H1 (cell line): Measurements from ENCODE around the gene ST3GAL3. TPM values are rescaled to one million over a fixed set of nuclear protein-coding genes. Genes with fewer than 3 reads are reported as not detected.

Source experiments
- HDAC2 ChIP-seq, 2 experiments: fragments of 300-600 bp in 1 of 2; sonication (generic) in 1 of 2; IDR thresholded peaks; 2 replicates each; pipeline ENCODE4 v1.6.1; 2011 to 2012; ENCODE audit warnings: low read depth in 2 of 2, low read length in 2 of 2, mild to moderate bottlenecking in 2 of 2, moderate library complexity in 2 of 2, borderline replicate concordance in 1 of 2, inconsistent platforms in 1 of 2
- MAX ChIP-seq: IDR thresholded peaks from 2 replicates; pipeline ENCODE4 v1.6.1; 2012; ENCODE audit warnings: inconsistent platforms
- polyA plus RNA-seq, 7 experiments: library from polyadenylated mRNA; depleted of rRNA in 3 of 7; stranded (reverse) in 5 of 7; unstranded in 2 of 7; fragments of >200 nt in 5 of 7; fragments of 200-250 nt in 2 of 7; gene quantifications; 1 replicate in 5 of 7; 2 replicates in 1 of 7; 4 replicates in 1 of 7; pipeline versions ENCODE4 v1.2.1 to v1.2.3, GENCODE V29; 2011 to 2013; ENCODE audit warnings: missing spikeins in 2 of 7, mixed read lengths in 2 of 7
- total RNA-seq: library from RNA; stranded (reverse); fragmentation: NEBNext Ultra II Directional; extraction: Animal tissue kit (Norgen Biotek cat#: 25700); gene quantifications from 2 replicates; pipeline ENCODE4 v1.2.1, GENCODE V29; 2021

Gene ST3GAL3
- total and polyA plus RNA-seq, 2 of the 8 experiments (the other 6 are each of a cell fraction or from before 2014, with no cell fraction given): 6.8 to 7.0 TPM

DNA sequence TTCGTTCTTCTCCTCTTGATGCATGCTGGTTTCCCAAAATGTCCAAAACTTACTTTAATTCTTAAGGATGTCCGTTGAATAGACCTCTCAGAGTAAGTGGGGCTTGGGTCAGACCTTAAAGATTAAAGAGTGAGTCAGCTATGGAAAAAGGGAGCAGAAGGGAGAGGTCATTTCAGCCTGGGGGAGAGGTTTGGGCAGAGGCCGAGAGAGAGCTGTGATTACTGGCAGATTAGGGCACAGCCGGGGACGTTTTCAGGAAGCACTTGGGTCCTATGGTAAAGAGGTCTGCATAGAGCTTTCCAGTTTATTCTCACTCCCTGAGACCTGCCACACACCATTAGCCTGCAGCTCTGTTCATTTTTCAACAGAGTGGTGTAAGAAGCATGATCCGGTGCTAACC is 14.0 kb upstream of the ST3GAL3 start (continued):
- no peak for TF ChIP-seq HDAC2 (IDR thresholded peaks at IDR 0.05; ENCODE audit: borderline replicate concordance in 1 of 2, low read depth in 2 of 2, low read length in 2 of 2)
- TF ChIP-seq MAX: no peak
- TF ChIP-seq, all 59 proteins: peak for 0
